Thyroid gland (tissue), 4 donors: ENCODE measurements around the gene ABCC1. TPM values are rescaled to one million over a fixed set of nuclear protein-coding genes. Genes with fewer than 3 reads are reported as not detected.
"Not testable (repeated sequence)": the region's sequence is repeated elsewhere in the genome, so short reads cannot be mapped to it uniquely, and the experiment has no call there.

Source experiments
- DNase-seq, 2 donors: peaks; one replicate each; pipeline ENCODE4 v3.0.0-alpha.2; 2019
- H3K27ac ChIP-seq, 3 donors: fragments of 200-600 bp; sonication (generic); 1 replicate in 2 of 3; 2 replicates in 1 of 3; pipeline ENCODE4 v1.5.1; 2016 to 2019; ENCODE audit warnings: mild to moderate bottlenecking in 1 of 3, moderate library complexity in 1 of 3
- H3K27me3 ChIP-seq: fragments of 200-600 bp; sonication (generic); one replicate; pipeline ENCODE4 v1.5.1; 2019
- H3K36me3 ChIP-seq, 2 donors: fragments of 200-600 bp; sonication (generic); one replicate each; pipeline ENCODE4 v1.5.1; 2016 to 2019
- H3K4me1 ChIP-seq, 2 donors: fragments of 200-600 bp; sonication (generic); one replicate each; pipeline ENCODE4 v1.5.1; 2017 to 2019
- H3K4me3 ChIP-seq, 3 donors: fragments of 200-600 bp; sonication (generic); replicated peaks in 1 of 3; 1 replicate in 2 of 3; 2 replicates in 1 of 3; pipeline ENCODE4 v1.5.1; 2016; ENCODE audit warnings: mild to moderate bottlenecking in 1 of 3
- H3K9me3 ChIP-seq: fragments of 200-600 bp; sonication (generic); one replicate; pipeline ENCODE4 v1.5.1; 2017
- POLR2A ChIP-seq, 2 donors: fragments of 450-650 bp; IDR thresholded peaks; one replicate each; pipeline ENCODE4 v1.6.1; 2017; ENCODE audit warnings: antibody characterized with exemption in 2 of 2, mild to moderate bottlenecking in 2 of 2, moderate library complexity in 1 of 2
- WGBS, 2 donors: methylation state at CpG; one replicate each; pipeline ENCODE4 v1.1.5; 2017; 5-methylcytosine and 5-hydroxymethylcytosine counted together
- intact Hi-C: fragments of 100-400 bp; cut with DNase I; formaldehyde crosslinking; loops from one replicate; pipeline ENCODE4 v1.15.1; 2023
- total RNA-seq, 4 donors: library from RNA; depleted of rRNA; stranded (reverse); fragments of >200 nt; gene quantifications; one replicate each; pipeline ENCODE4 v1.2.3, GENCODE V29; 2016
- TF ChIP-seq, protein P1 (sequence below), 6 experiments: fragments of 200-600 bp in 3 of 6; fragments of 450-650 bp in 3 of 6; sonication (generic) in 3 of 6; IDR thresholded peaks; one replicate each; pipeline ENCODE4 v1.5.1; 2016 to 2019; ENCODE audit warnings: antibody characterized with exemption in 6 of 6, mild to moderate bottlenecking in 2 of 6, inconsistent platforms in 1 of 6, moderate library complexity in 1 of 6

Gene ABCC1
- total RNA-seq, 4 donors from 2014 or later, result 42.7 to 76.7 (median 70.1) TPM

- intact Hi-C loops, result no loop called here
- peaks cover 54 to 60% of the 10 kb centered on the region in 2 donors for H3K4me1 ChIP-seq
These were observed 198.0 kb downstream of the ABCC1 start for GRCh38 chr16:16147316-16147999.

GRCh38 chr16:16148000-16148599, 198.7 kb downstream of the ABCC1 start:
- H3K36me3 ChIP-seq, H3K4me3 ChIP-seq, intact Hi-C loops, H3K9me3 ChIP-seq, H3K27me3 ChIP-seq: not testable (repeated sequence)
- Histone ChIP-seq H3K27ac (peak overlapping the region; percentile 74 to 86 (median 84)), H3K4me1 (peaks cover 51 to 56% of the 10 kb centered on the region in 2 donors)
- 48 to 68% methylated on average over 15 of the region's 15 CpGs for WGBS, 2 donors
- peak; percentile 85 to 89 for DNase-seq

More at GRCh38 chr16:16147316-16147999, 198.0 kb downstream of the ABCC1 start:
- H3K27me3 ChIP-seq, result no peaks in the 10 kb centered on the region
- H3K9me3 ChIP-seq, result no peaks in the 10 kb centered on the region
- peaks cover 0 to 3% of the 10 kb centered on the region in 2 donors for H3K36me3 ChIP-seq
- TF ChIP-seq, protein P1, sequence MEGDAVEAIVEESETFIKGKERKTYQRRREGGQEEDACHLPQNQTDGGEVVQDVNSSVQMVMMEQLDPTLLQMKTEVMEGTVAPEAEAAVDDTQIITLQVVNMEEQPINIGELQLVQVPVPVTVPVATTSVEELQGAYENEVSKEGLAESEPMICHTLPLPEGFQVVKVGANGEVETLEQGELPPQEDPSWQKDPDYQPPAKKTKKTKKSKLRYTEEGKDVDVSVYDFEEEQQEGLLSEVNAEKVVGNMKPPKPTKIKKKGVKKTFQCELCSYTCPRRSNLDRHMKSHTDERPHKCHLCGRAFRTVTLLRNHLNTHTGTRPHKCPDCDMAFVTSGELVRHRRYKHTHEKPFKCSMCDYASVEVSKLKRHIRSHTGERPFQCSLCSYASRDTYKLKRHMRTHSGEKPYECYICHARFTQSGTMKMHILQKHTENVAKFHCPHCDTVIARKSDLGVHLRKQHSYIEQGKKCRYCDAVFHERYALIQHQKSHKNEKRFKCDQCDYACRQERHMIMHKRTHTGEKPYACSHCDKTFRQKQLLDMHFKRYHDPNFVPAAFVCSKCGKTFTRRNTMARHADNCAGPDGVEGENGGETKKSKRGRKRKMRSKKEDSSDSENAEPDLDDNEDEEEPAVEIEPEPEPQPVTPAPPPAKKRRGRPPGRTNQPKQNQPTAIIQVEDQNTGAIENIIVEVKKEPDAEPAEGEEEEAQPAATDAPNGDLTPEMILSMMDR (IDR thresholded peaks at IDR 0.05), result no peak
- TF ChIP-seq POLR2A (IDR thresholded peaks at IDR 0.05), result no peak
- no peak overlapping the region for H3K4me3 ChIP-seq
- peak in 1 of 2 donors; percentile 20 for DNase-seq
- H3K27ac ChIP-seq, result peak overlapping the region; percentile 74 to 86 (median 84)
- 90% methylated on average over 17 of the region's 17 CpGs for WGBS, 2 donors

- Histone ChIP-seq H3K36me3 (no peaks in the 10 kb centered on the region), H3K27me3 (no peaks in the 10 kb centered on the region), H3K4me3 (no peak overlapping the region), H3K4me1 (peaks cover 46 to 52% of the 10 kb centered on the region in 2 donors), H3K9me3 (no peaks in the 10 kb centered on the region), H3K27ac (peak overlapping the region; percentile 50 to 86 (median 84))
- peak; percentile 85 to 88 for DNase-seq
- intact Hi-C loops, result no loop called here
- 31 to 39% methylated on average over 9 of the region's 9 CpGs for WGBS, 2 donors
- TF ChIP-seq, protein P1 (IDR thresholded peaks at IDR 0.05), result no peak
- TF ChIP-seq POLR2A (IDR thresholded peaks at IDR 0.05), result no peak
These were observed 199.3 kb downstream of the ABCC1 start for GRCh38 chr16:16148755-16149154.

DNA sequence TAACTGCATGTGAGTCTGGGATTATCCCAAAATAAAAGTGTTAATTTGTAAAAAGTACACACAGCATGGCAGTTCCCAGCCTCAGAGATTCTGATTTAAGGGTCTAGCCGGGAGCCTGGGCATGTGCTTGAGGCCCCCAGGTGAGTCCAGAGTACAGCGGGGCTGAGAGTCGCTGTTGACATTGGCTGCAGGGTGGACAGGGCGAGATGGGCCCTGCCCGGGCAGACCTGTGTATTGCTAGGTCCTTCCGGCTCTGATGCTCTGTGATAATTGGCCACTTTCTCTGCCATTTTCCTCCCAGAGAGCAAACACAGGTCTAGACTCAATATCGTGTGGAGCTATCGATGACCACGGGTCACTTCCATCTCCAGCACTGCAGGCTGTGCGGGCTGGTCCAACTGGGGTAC, 200.3 kb downstream of the ABCC1 start:
- Histone ChIP-seq H3K4me1 (peaks cover 40 to 49% of the 10 kb centered on the region in 2 donors), H3K4me3 (no peak overlapping the region), H3K27ac (peak overlapping the region; percentile 84 to 86 (median 85)), H3K36me3 (no peaks in the 10 kb centered on the region), H3K27me3 (no peaks in the 10 kb centered on the region), H3K9me3 (no peaks in the 10 kb centered on the region)
- WGBS, 2 donors, result 69 to 74% methylated on average over 7 to 10 of the region's 10 CpGs
- no peak for TF ChIP-seq POLR2A (IDR thresholded peaks at IDR 0.05)
- TF ChIP-seq, protein P1 (IDR thresholded peaks at IDR 0.05), result no peak
- intact Hi-C loops, result no loop called here
- no peak for DNase-seq

- DNase-seq, result peak; percentile 96 to 97
- TF ChIP-seq, protein P1 (IDR thresholded peaks at IDR 0.05), result no peak
- no peak for TF ChIP-seq POLR2A (IDR thresholded peaks at IDR 0.05)
- Histone ChIP-seq H3K4me3 (no peak overlapping the region), H3K27me3 (no peaks in the 10 kb centered on the region), H3K27ac (peak overlapping the region; percentile 84 to 86 (median 85)), H3K9me3 (no peaks in the 10 kb centered on the region), H3K36me3 (no peaks in the 10 kb centered on the region), H3K4me1 (peaks cover 40 to 49% of the 10 kb centered on the region in 2 donors)
- intact Hi-C loops, result no loop called here
- 19 to 36% methylated on average over 11 to 22 of the region's 28 CpGs for WGBS, 2 donors
These were observed 200.9 kb downstream of the ABCC1 start for GRCh38 chr16:16150117-16150877.
